GM12875 (cell line): Measurements from ENCODE around the gene RNFT2.

ENCODE experiments used
- H3K4me3 ChIP-seq: one replicate; pipeline ENCODE4 v1.5.1; 2011; ENCODE audit warnings: low read depth, low read length, control low read depth
- TF ChIP-seq, protein P1 (sequence below): IDR thresholded peaks from 2 replicates; pipeline ENCODE4 v1.5.1; 2011; ENCODE audit warnings: low read depth, mild to moderate bottlenecking, control low read depth, inconsistent platforms, low read length, moderate library complexity, borderline replicate concordance; ENCODE audit not compliant: insufficient read depth

RNFT2 gene

DNA sequence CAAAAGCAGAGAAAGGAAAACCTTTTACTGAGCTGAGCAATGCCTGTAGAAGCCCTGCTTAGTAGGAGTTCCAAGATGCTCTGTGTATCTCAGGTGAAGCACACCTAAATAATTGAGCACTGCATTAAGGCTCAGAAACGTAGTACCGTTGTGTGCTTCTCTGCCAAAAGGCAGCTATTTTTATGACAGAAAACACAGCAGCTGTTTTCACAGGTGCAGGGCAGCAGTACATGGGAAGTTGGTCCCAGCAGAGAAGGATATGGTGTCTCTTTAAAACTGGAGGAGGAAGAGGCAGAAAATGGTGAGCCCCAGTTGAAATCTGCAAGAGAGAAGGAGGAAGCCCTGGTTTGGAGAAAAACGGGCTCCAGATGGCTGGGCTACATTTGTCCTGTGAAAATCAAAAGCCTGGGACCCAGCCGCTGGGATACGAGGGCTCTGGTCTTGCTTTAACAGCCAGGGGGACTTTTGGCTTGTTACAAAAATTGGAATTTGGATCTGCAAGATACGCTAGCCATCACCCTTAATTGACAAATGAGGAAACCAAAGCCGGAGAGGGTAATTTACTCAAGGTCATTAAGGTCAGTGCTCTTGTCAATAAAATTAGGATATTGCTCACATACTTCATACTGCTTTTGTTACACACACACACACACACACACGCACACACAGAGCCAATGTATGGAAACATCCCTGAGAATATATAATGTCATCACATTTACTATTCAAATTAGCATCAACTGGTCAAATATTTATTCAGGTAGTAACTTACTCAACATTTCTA lies 27.6 kb upstream of the RNFT2 start:
- TF ChIP-seq, protein P1, sequence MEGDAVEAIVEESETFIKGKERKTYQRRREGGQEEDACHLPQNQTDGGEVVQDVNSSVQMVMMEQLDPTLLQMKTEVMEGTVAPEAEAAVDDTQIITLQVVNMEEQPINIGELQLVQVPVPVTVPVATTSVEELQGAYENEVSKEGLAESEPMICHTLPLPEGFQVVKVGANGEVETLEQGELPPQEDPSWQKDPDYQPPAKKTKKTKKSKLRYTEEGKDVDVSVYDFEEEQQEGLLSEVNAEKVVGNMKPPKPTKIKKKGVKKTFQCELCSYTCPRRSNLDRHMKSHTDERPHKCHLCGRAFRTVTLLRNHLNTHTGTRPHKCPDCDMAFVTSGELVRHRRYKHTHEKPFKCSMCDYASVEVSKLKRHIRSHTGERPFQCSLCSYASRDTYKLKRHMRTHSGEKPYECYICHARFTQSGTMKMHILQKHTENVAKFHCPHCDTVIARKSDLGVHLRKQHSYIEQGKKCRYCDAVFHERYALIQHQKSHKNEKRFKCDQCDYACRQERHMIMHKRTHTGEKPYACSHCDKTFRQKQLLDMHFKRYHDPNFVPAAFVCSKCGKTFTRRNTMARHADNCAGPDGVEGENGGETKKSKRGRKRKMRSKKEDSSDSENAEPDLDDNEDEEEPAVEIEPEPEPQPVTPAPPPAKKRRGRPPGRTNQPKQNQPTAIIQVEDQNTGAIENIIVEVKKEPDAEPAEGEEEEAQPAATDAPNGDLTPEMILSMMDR, result no peak
- no peak overlapping the region for H3K4me3 ChIP-seq

DNA sequence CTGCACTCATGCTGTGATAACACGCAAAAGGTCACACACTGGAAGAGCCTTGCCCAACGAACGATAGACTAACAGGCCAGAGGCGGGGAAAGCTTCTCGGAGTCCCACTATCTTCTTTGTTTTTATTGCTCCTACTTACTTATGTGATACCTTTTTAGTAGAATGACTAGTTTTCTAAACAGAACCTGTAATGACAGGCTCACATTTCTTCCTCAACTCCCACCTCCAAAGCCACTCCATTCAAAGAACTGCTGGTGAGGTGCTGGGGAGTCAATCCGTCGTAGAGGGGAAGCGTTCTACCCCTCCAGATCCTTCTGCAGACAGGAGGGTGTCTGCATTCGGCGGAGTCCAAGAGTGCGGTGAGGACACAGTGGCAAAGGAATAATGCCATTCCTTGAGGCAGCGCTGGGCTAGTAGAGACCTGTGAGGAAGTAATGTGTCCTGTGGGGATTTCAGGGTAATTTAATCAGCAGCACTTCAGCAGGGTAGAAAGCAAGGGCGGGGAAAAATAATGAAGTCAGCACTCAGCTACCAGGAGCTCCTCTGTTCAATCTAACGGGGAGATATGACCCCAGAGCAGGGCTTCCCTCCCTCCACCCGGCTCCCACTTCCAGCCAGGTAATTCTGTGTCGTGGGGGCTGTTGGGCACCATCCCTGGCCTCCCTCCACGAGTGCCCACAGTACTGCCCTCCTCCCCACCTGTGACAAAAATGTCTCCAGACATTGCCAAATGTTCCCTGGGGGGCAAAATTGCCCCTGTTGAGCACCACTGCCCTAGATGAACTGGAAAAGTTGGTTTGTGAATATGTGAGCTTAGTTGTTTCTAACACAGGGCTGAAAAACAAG lies 25.4 kb upstream of the RNFT2 start:
- TF ChIP-seq, protein P1, result no peak
- H3K4me3 ChIP-seq, result no peak overlapping the region

DNA sequence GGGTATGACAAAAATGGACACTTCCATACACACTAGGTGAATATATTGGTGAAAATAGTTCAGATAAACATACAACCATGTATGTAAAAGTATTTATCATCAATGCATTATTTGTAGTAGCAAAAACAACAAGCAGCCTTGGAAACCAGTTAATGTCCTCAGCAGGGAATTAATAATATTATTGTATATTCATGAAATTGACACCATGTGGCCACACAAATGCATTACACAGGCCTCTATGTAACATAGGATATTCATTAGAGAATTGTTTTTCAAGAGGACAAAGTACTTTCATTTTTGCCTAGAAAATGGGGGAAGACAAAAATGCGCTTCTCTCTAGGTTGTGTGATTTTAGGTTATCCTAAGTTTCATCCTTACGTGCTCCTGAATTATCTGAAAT lies 24.6 kb upstream of the RNFT2 start:
- TF ChIP-seq, protein P1, result no peak

DNA sequence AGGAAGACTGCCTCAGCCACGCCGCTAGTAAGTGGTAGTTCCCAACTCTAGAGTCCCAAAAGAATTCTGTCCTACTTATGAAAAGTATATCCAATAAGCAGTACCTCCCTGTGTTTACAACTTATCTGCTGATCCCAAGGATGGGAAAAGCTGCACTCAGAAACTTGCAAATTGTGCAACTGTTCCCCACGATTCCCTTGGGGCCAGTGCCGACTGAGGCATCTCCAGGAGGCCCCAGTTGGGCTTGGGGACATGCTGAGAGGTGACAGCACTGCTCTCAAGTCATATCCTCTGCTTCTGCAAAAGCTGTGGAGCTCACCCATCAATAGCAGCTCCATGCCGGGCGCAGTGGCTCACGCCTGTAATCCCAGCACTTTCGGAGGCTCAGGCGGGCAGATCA lies 23.9 kb upstream of the RNFT2 start:
- TF ChIP-seq, protein P1, result no peak
- H3K4me3 ChIP-seq, result no peak overlapping the region

More for the DNA sequence above, 24.6 kb upstream of the RNFT2 start:
- no peak overlapping the region for H3K4me3 ChIP-seq

DNA sequence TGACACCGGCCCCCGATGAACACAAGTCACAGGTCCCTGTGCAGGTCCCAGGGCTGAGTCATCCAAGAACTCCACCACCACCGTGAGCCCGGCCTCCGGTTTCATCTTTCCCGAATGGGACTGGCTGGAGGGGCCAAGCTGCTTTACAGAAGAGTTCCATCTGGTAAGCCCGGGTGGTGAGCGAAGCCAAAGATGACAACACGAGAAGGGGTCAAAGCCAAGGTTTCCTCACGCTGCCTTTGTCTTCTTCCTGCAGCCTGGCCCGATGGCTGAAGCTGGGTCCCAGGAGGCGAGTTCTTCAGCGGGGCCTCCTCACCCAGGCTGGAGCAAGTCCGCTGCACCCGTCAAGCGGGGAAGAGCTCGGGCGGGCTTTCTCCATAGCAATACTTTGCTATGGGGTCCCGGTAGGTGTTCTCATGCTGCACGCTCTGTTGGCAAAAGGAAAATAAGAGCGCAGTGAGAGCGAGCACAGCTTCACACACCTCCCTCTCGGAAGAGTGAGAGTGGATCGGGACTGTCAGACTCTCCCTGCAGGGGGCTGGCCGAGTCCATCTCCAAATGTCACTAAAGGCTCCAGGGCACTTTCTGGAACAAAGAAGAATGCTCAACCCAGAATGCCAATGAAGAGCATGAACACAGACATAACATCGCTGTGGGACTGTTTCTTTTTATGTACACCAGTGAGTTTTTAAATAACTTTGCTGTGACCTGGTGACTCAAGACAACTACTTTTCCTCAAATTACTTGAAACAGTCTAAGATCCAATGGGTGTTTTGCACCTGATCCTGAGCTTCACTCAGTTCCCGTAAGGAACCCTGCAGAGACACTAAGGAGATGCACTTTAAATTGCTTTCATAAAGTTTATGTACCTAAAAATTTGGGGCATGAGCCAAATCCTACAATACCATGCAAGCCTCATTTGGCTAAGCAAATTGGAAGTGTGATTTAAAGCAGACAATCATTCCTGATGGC lies 20.4 kb upstream of the RNFT2 start:
- TF ChIP-seq, protein P1, result no peak
- H3K4me3 ChIP-seq, result no peak overlapping the region

DNA sequence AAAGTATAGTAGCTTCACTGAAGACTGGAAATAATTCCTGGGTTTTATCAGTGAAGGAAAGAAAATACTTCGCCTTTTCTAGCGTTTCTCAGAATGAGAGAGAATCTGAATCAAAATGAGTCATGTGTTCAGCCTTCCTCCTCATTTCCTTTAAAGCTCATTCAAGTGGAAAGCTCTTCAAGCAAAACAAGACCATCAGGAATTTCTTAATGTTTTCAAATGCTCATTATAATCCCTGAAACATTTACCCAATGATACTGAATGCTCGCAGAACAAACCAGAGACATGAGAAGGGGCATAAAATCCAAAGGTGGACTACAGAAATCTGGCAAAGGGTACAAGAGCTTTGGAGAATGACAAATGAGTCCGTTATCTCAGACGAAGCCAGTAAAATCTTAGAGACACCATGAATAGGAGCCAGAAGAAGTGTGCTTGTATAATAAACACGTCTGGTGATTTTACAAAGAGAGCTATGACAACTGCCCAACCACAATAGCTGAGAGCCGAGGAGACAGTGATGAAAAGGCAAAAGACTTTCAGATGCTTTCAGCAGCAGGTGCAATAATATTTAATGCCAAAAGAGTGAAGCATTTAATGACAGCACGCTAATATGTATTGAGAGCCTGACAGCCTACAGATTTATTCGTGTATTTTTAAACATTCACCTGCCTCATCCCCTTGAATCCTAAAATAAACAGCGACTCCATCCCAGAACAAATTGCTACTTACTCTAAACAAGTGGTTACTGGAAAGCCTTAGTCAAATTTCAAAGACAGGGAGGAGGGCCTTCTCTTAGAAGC lies 19.3 kb upstream of the RNFT2 start:
- TF ChIP-seq, protein P1, result no peak
- no peak overlapping the region for H3K4me3 ChIP-seq
